Osteocyte (in vitro differentiated cells): ENCODE data around the gene HADHA. TPM values are rescaled to one million over a fixed set of nuclear protein-coding genes. Genes with fewer than 3 reads are reported as not detected.
A peak's percentile ranks its signal among the peaks of the same experiment; 100 is the strongest.

Experiments
- DNase-seq: peaks from one replicate; pipeline ENCODE4 v3.0.0; 2021; ENCODE audit warnings: mixed read lengths; ENCODE audit not compliant: unreplicated experiment; ENCODE audit errors: extremely low spot score
- H3K27ac Mint-ChIP-seq: one replicate; pipeline ENCODE4 v1.8.0; 2021; ENCODE audit warnings: mild to moderate bottlenecking, mixed read lengths; ENCODE audit not compliant: unreplicated experiment
- H3K27me3 Mint-ChIP-seq: one replicate; pipeline ENCODE4 v1.8.0; 2021; ENCODE audit warnings: mixed read lengths; ENCODE audit not compliant: unreplicated experiment
- H3K36me3 Mint-ChIP-seq: one replicate; pipeline ENCODE4 v1.8.0; 2021; ENCODE audit warnings: mixed read lengths; ENCODE audit not compliant: unreplicated experiment
- H3K4me1 Mint-ChIP-seq: one replicate; pipeline ENCODE4 v1.8.0; 2021; ENCODE audit warnings: mixed read lengths; ENCODE audit not compliant: unreplicated experiment
- H3K4me3 Mint-ChIP-seq: one replicate; pipeline ENCODE4 v1.8.0; 2021; ENCODE audit warnings: mild to moderate bottlenecking, moderate library complexity, mixed read lengths; ENCODE audit not compliant: unreplicated experiment
- H3K9me3 Mint-ChIP-seq: one replicate; pipeline ENCODE4 v1.8.0; 2021; ENCODE audit warnings: mixed read lengths; ENCODE audit not compliant: unreplicated experiment
- CTCF ChIP-seq: fragments of 200-600 bp; sonication (generic); IDR thresholded peaks from 2 replicates; pipeline ENCODE4 v1.5.0; 2021; ENCODE audit warnings: antibody characterized with exemption, mild to moderate bottlenecking, moderate library complexity
- total RNA-seq: library from RNA; stranded (reverse); gene quantifications from 2 replicates; pipeline ENCODE4 v1.2.1, GENCODE V29; 2021

Gene HADHA
- total RNA-seq, 1 donor from 2014 or later = 114 TPM

GRCh38 chr2:26195040-26195984 is 49.1 kb downstream of the HADHA start:
- no peaks in the 10 kb centered on the region for H3K4me1 Mint-ChIP-seq

DNA sequence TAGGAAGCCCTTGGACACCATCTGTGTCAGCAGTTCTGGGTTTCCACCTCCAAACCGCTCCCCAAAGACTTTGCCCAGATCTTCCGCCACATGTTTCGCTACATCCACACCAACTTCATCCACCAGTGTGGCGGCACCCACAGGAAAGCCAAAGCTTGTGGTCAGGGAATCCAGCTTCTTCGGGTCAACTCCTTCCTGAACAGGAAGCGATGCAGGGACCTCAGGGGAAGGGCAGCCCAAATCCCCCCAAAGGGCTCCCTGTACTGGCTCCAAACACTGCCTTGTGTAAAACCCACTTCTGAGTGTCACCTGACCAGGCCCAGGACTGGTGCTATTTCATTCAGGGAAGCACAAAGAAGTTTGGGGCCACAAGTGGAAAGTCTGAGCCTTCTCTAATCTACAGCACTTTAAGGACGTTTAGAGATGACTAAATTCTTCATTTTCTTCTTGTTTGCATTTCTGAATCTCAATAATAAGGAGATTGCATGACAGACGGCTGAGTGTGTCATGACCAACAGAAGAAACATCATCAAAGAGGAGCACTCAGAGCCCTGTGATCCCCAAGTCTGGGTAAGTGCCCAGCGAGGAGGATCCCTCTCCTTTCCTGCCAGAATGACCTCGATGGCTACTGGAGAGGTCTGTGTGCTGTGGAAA is 50.7 kb downstream of the HADHA start:
- H3K36me3 Mint-ChIP-seq = peaks cover 40% of the 10 kb centered on the region
- no peak overlapping the region for H3K27ac Mint-ChIP-seq
- no peaks in the 10 kb centered on the region for H3K4me1 Mint-ChIP-seq
- no peaks in the 10 kb centered on the region for H3K27me3 Mint-ChIP-seq
- no peaks in the 10 kb centered on the region for H3K9me3 Mint-ChIP-seq
- no peak overlapping the region for H3K4me3 Mint-ChIP-seq
- TF ChIP-seq CTCF = no peak
- peak; percentile 54 for DNase-seq

More at GRCh38 chr2:26195040-26195984, 49.1 kb downstream of the HADHA start:
- no peak overlapping the region for H3K4me3 Mint-ChIP-seq
- peaks cover 44% of the 10 kb centered on the region for H3K36me3 Mint-ChIP-seq
- H3K9me3 Mint-ChIP-seq = no peaks in the 10 kb centered on the region
- no peak overlapping the region for H3K27ac Mint-ChIP-seq
- no peak for TF ChIP-seq CTCF
- no peaks in the 10 kb centered on the region for H3K27me3 Mint-ChIP-seq
- DNase-seq = peak; percentile 38

- H3K9me3 Mint-ChIP-seq = no peaks in the 10 kb centered on the region
- H3K27me3 Mint-ChIP-seq = no peaks in the 10 kb centered on the region
- peak; percentile 81 for DNase-seq
- H3K4me3 Mint-ChIP-seq = no peak overlapping the region
- H3K27ac Mint-ChIP-seq = no peak overlapping the region
- H3K4me1 Mint-ChIP-seq = peaks cover 3% of the 10 kb centered on the region
- no peak for TF ChIP-seq CTCF
- peaks cover 24% of the 10 kb centered on the region for H3K36me3 Mint-ChIP-seq
Measured at GRCh38 chr2:26191316-26192159, 52.9 kb downstream of the HADHA start.

GRCh38 chr2:26190369-26190768 is 54.1 kb downstream of the HADHA start:
- peaks cover 14% of the 10 kb centered on the region for H3K4me1 Mint-ChIP-seq
- peak; percentile 59 for DNase-seq
- TF ChIP-seq CTCF = no peak
- H3K36me3 Mint-ChIP-seq = peaks cover 16% of the 10 kb centered on the region
- H3K27me3 Mint-ChIP-seq = no peaks in the 10 kb centered on the region
- H3K27ac Mint-ChIP-seq = no peak overlapping the region
- H3K9me3 Mint-ChIP-seq = no peaks in the 10 kb centered on the region
- H3K4me3 Mint-ChIP-seq = no peak overlapping the region
